Fibroblast of upper back skin (primary cell): ENCODE data around the gene RGS6.
A peak's percentile ranks its signal among the peaks of the same experiment; 100 is the strongest.

Source experiments
- DNase-seq: peaks from one replicate; pipeline ENCODE4 v3.0.0-alpha.2; 2013

RGS6 gene

GRCh38 chr14:72333357-72333756, 401.1 kb downstream of the RGS6 start:
- no peak for DNase-seq

- DNase-seq: no peak
These were observed 404.2 kb downstream of the RGS6 start for GRCh38 chr14:72336311-72336980.

- DNase-seq: no peak
These were observed 409.0 kb downstream of the RGS6 start for GRCh38 chr14:72341237-72341636.

GRCh38 chr14:72341686-72342085, 409.5 kb downstream of the RGS6 start:
- DNase-seq: no peak

GRCh38 chr14:72347118-72347517, 414.9 kb downstream of the RGS6 start:
- no peak for DNase-seq

- DNase-seq: no peak
These were observed 418.0 kb downstream of the RGS6 start for GRCh38 chr14:72350215-72350614.

GRCh38 chr14:72352012-72352411, 419.8 kb downstream of the RGS6 start:
- no peak for DNase-seq

GRCh38 chr14:72366619-72367018, 434.4 kb downstream of the RGS6 start:
- no peak for DNase-seq

GRCh38 chr14:72369106-72369505, 436.9 kb downstream of the RGS6 start:
- DNase-seq: no peak

- no peak for DNase-seq
These were observed 444.8 kb downstream of the RGS6 start for GRCh38 chr14:72377016-72377415.

GRCh38 chr14:72380456-72380855, 448.2 kb downstream of the RGS6 start:
- DNase-seq: no peak

GRCh38 chr14:72383865-72384264, 451.6 kb downstream of the RGS6 start:
- no peak for DNase-seq

GRCh38 chr14:72387726-72388125, 455.5 kb downstream of the RGS6 start:
- DNase-seq: no peak

- DNase-seq: no peak
These were observed 457.0 kb downstream of the RGS6 start for GRCh38 chr14:72389200-72389599.

- peak; percentile 3 for DNase-seq
These were observed 468.9 kb downstream of the RGS6 start for GRCh38 chr14:72401101-72401625.

- peak; percentile 17 for DNase-seq
These were observed 469.6 kb downstream of the RGS6 start for GRCh38 chr14:72401632-72402376.

GRCh38 chr14:72402377-72402772, 470.1 kb downstream of the RGS6 start:
- no peak for DNase-seq

GRCh38 chr14:72404106-72404774, 472.0 kb downstream of the RGS6 start:
- no peak for DNase-seq

GRCh38 chr14:72404998-72405397, 472.8 kb downstream of the RGS6 start:
- no peak for DNase-seq

- no peak for DNase-seq
These were observed 475.8 kb downstream of the RGS6 start for GRCh38 chr14:72408020-72408419.

GRCh38 chr14:72409047-72409446, 476.8 kb downstream of the RGS6 start:
- no peak for DNase-seq

GRCh38 chr14:72416081-72416849, 484.0 kb downstream of the RGS6 start:
- DNase-seq: no peak

GRCh38 chr14:72416892-72417291, 484.7 kb downstream of the RGS6 start:
- DNase-seq: no peak
